Measurements from ENCODE around the gene NTM.

Gene NTM

DNA sequence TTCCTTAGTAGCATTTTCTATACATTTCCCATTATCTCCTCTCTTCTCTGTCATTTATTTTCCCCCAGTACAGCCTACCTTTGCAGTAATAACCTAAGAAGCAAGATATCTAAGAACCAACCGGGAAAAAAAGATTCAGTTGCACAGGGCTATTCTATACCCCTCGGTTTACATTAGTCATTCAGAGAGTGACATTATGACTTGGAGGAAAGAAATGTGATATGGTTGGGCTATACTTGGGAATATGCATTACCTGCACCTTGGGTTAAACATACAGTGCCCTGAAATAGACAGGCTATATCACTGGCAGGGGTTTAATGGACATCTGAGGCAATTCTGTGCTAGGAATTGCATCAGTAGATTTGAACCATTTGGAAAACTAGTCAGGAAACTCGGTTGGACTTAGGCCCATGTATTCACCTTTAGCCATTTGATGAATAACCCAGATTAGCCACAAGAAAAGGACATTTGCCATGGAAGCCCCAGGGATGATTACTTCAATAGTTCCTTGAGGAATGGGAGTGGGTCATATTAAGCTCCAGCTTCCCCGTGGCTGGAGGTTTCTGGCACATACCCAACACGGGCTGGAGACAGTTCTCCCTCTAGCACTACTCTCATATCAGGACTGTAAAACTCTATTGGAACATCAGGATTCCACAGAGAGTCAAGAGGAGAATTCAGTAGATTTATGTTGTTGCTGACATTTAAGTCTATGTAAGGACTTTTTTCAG lies 973.2 kb downstream of the NTM start:
- Histone ChIP-seq H2BK12ac (ENCODE audit: low read length) (no peak overlapping the region), H2AFZ (ENCODE audit: low read length) (no peak overlapping the region), H2AK5ac (ENCODE audit: low read depth, low read length) (no peak overlapping the region), H4K8ac (ENCODE audit: low read depth, low read length) (no peak overlapping the region), H3K4me1 (ENCODE audit: control insufficient read depth in 2 of 2, insufficient read depth in 1 of 2, low read depth in 1 of 2, low read length in 2 of 2) (peaks cover 0 to 5% of the 10 kb centered on the region in 2 donors), H3K79me1 (ENCODE audit: low read depth, low read length) (no peaks in the 10 kb centered on the region), H2BK15ac (ENCODE audit: low read length) (no peak overlapping the region), H3K9ac (ENCODE audit: low read depth, low read length, poor library complexity) (no peak overlapping the region), H3K14ac (ENCODE audit: low read length) (no peak overlapping the region), H3K27ac (replicated peaks; ENCODE audit: low read length) (no peak overlapping the region), H3K27me3 (ENCODE audit: control insufficient read depth in 3 of 3, insufficient read depth in 3 of 3, low read depth in 1 of 3, low read length in 3 of 3) (no peaks in the 10 kb centered on the region), H4K91ac (ENCODE audit: low read depth, low read length, poor library complexity) (no peak overlapping the region), H3K18ac (ENCODE audit: low read length) (no peak overlapping the region), H3K4me2 (ENCODE audit: insufficient read depth, low read length, poor library complexity, severe bottlenecking) (no peak overlapping the region), H2BK120ac (ENCODE audit: low read depth, low read length) (no peak overlapping the region), H3K4ac (ENCODE audit: low read length) (no peak overlapping the region), H3K23ac (ENCODE audit: low read depth, low read length, poor library complexity) (no peak overlapping the region), H3K4me3 (ENCODE audit: low read length in 2 of 2) (no peak overlapping the region), H2BK5ac (ENCODE audit: low read length) (no peak overlapping the region), H3K9me3 (replicated peaks in 1 of 2; ENCODE audit: control insufficient read depth in 2 of 2, insufficient read depth in 1 of 2, low read depth in 1 of 2, low read length in 2 of 2) (no peaks in the 10 kb centered on the region), H3K36me3 (replicated peaks in 1 of 2; ENCODE audit: control insufficient read depth in 2 of 2, insufficient read depth in 2 of 2, low read length in 2 of 2) (no peaks in the 10 kb centered on the region)
- no CpG with 5 or more reads among the region's 5 CpGs for WGBS, 2 donors (ENCODE audit: extremely low coverage in 2 of 2, insufficient read length in 2 of 2, insufficient replicate concordance in 1 of 2)
- no peak for DNase-seq (ENCODE audit: low spot score)

DNA sequence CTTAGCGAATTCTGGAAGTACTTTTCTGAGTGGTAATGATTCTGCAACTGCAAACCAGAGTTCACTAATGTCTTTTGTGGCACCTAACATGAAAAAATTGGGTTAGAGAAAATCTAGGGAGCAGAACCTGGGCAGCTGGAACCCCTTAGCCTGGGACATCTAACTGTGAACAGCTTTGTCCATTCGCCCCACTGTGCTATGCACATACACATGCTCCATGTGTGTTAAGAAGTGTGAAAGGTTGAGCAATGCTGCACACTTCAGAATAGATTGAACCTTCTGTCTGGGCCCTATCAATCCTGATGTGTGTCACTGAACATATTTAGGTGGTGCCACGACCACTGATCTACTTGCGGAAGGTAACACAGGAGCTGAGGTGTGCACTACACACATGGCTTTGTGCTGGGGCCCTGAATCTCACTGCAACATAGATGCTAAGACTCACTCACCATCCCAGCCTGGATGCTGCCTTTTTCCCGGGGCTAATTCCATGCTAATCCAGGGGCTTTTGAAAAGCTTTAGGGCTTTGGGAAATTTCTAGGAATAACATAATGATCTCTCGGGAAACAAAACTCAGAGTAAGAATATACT lies 976.2 kb downstream of the NTM start:
- Histone ChIP-seq H3K18ac (ENCODE audit: low read length) (no peak overlapping the region), H3K4me1 (ENCODE audit: control insufficient read depth in 2 of 2, insufficient read depth in 1 of 2, low read depth in 1 of 2, low read length in 2 of 2) (peaks cover 0 to 6% of the 10 kb centered on the region in 2 donors), H3K23ac (ENCODE audit: low read depth, low read length, poor library complexity) (no peak overlapping the region), H3K36me3 (replicated peaks in 1 of 2; ENCODE audit: control insufficient read depth in 2 of 2, insufficient read depth in 2 of 2, low read length in 2 of 2) (no peaks in the 10 kb centered on the region), H4K8ac (ENCODE audit: low read depth, low read length) (no peak overlapping the region), H2AK5ac (ENCODE audit: low read depth, low read length) (no peak overlapping the region), H3K4me2 (ENCODE audit: insufficient read depth, low read length, poor library complexity, severe bottlenecking) (no peak overlapping the region), H3K27me3 (ENCODE audit: control insufficient read depth in 3 of 3, insufficient read depth in 3 of 3, low read depth in 1 of 3, low read length in 3 of 3) (no peaks in the 10 kb centered on the region), H2BK120ac (ENCODE audit: low read depth, low read length) (no peak overlapping the region), H2BK15ac (ENCODE audit: low read length) (no peak overlapping the region), H3K4me3 (ENCODE audit: low read length in 2 of 2) (no peak overlapping the region), H2AFZ (ENCODE audit: low read length) (no peak overlapping the region), H3K9ac (ENCODE audit: low read depth, low read length, poor library complexity) (no peak overlapping the region), H3K4ac (ENCODE audit: low read length) (no peak overlapping the region), H2BK5ac (ENCODE audit: low read length) (no peak overlapping the region), H3K79me1 (ENCODE audit: low read depth, low read length) (no peaks in the 10 kb centered on the region), H3K9me3 (replicated peaks in 1 of 2; ENCODE audit: control insufficient read depth in 2 of 2, insufficient read depth in 1 of 2, low read depth in 1 of 2, low read length in 2 of 2) (no peaks in the 10 kb centered on the region), H3K14ac (ENCODE audit: low read length) (no peak overlapping the region), H4K91ac (ENCODE audit: low read depth, low read length, poor library complexity) (no peak overlapping the region), H3K27ac (replicated peaks; ENCODE audit: low read length) (no peak overlapping the region), H2BK12ac (ENCODE audit: low read length) (no peak overlapping the region)
- WGBS, 2 donors (ENCODE audit: extremely low coverage in 2 of 2, insufficient read length in 2 of 2, insufficient replicate concordance in 1 of 2): no CpG with 5 or more reads among the region's 6 CpGs
- DNase-seq (ENCODE audit: low spot score): no peak

DNA sequence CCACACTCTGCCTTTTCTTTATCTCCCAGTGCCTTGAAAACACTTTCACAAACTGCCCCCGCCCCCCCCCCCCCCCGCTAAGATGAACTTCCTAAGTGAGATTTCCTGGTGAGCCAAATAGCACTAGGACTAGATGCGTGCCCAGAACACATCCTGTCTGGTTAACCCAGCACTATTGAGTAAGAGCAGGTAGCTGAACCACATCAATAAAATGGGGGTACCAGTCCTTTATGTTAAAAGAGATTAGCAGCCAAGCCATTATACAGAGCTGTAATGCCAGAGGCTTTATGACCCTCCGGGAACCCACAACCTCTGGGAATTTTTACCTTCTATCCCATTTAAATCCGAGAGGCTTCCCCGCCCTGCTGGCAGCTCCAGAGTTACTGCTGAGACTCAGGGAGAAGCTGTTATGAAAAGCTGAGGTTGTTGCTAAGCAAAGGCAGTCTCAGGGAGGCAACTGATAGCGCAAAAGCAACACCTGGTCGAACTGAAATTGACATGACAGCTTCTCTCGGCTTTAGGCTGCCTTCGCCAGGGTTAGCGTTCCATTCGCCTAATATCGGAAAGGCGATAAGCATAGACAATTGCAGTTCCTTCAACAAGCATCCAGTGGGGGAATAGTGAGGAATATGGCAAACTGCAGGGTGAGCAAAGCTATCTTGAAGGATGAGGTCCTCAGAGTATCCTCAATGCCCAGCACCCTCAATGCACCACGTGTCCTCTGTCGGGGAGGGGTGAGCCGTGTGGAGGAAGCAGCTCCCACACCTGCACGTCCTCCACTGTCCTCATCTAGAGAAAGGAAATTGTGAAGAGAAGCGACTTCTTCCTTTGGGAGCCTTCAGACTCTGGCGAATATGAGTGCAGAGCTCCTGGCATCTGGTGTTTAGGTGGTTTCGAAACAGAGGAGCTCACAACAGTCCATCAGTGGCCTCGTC lies 977.0 kb downstream of the NTM start:
- peaks cover 0 to 6% of the 10 kb centered on the region in 2 donors for H3K4me1 ChIP-seq (ENCODE audit: control insufficient read depth in 2 of 2, insufficient read depth in 1 of 2, low read depth in 1 of 2, low read length in 2 of 2)
- H3K4me2 ChIP-seq (ENCODE audit: insufficient read depth, low read length, poor library complexity, severe bottlenecking): no peak overlapping the region
- no peak overlapping the region for H2AK5ac ChIP-seq (ENCODE audit: low read depth, low read length)
- H3K79me1 ChIP-seq (ENCODE audit: low read depth, low read length): no peaks in the 10 kb centered on the region
- no peaks in the 10 kb centered on the region for H3K36me3 ChIP-seq (replicated peaks in 1 of 2; ENCODE audit: control insufficient read depth in 2 of 2, insufficient read depth in 2 of 2, low read length in 2 of 2)
- no peak overlapping the region for H3K9ac ChIP-seq (ENCODE audit: low read depth, low read length, poor library complexity)
- no peak overlapping the region for H2BK120ac ChIP-seq (ENCODE audit: low read depth, low read length)
- H3K4me3 ChIP-seq (ENCODE audit: low read length in 2 of 2): no peak overlapping the region
- H4K91ac ChIP-seq (ENCODE audit: low read depth, low read length, poor library complexity): no peak overlapping the region
- H2BK15ac ChIP-seq (ENCODE audit: low read length): no peak overlapping the region
- H3K14ac ChIP-seq (ENCODE audit: low read length): no peak overlapping the region
- no peak overlapping the region for H4K8ac ChIP-seq (ENCODE audit: low read depth, low read length)
- no peak for DNase-seq (ENCODE audit: low spot score)
- H3K18ac ChIP-seq (ENCODE audit: low read length): no peak overlapping the region
- H3K23ac ChIP-seq (ENCODE audit: low read depth, low read length, poor library complexity): no peak overlapping the region
- no peak overlapping the region for H2BK5ac ChIP-seq (ENCODE audit: low read length)
- no peak overlapping the region for H2AFZ ChIP-seq (ENCODE audit: low read length)
- H3K9me3 ChIP-seq (replicated peaks in 1 of 2; ENCODE audit: control insufficient read depth in 2 of 2, insufficient read depth in 1 of 2, low read depth in 1 of 2, low read length in 2 of 2): no peaks in the 10 kb centered on the region
- no peak overlapping the region for H2BK12ac ChIP-seq (ENCODE audit: low read length)
- H3K4ac ChIP-seq (ENCODE audit: low read length): no peak overlapping the region
- WGBS, 2 donors (ENCODE audit: extremely low coverage in 2 of 2, insufficient read length in 2 of 2, insufficient replicate concordance in 1 of 2): no CpG with 5 or more reads among the region's 22 CpGs
- H3K27me3 ChIP-seq (ENCODE audit: control insufficient read depth in 3 of 3, insufficient read depth in 3 of 3, low read depth in 1 of 3, low read length in 3 of 3): no peaks in the 10 kb centered on the region
- H3K27ac ChIP-seq (replicated peaks; ENCODE audit: low read length): no peak overlapping the region

All from neuronal stem cell (in vitro differentiated cells).